BJ (cell line): ENCODE data around the gene IFIT1. TPM values are rescaled to one million over a fixed set of nuclear protein-coding genes. Genes with fewer than 3 reads are reported as not detected.

Source experiments
- CTCF ChIA-PET: fragments of 350-600 bp; formaldehyde crosslinking; extraction: SDS; loops from one replicate; lab custom pipeline; 2021; ENCODE audit warnings: antibody characterized with exemption, inconsistent platforms; lab: Yijun Ruan, JAX
- POLR2A ChIA-PET: fragments of 300-600 bp; sonication (Branson Sonifier 250); formaldehyde crosslinking; extraction: SDS; loops from one replicate; lab custom pipeline; 2021; ENCODE audit warnings: antibody characterized with exemption; lab: Charles Lee
- DNase-seq: peaks from one replicate; pipeline ENCODE4 v3.0.0-alpha.2; 2011; ENCODE audit warnings: low read depth
- H3K27me3 ChIP-seq: 2 replicates; pipeline ENCODE4 v1.6.0; 2011; ENCODE audit warnings: low read length; ENCODE audit not compliant: control insufficient read depth, insufficient read depth
- H3K36me3 ChIP-seq: 2 replicates; pipeline ENCODE4 v1.5.1; 2011; ENCODE audit warnings: low read length; ENCODE audit not compliant: control insufficient read depth, insufficient read depth
- H3K4me3 ChIP-seq: 2 replicates; pipeline ENCODE4 v1.5.1; 2011; ENCODE audit warnings: low read depth, mild to moderate bottlenecking, control low read depth, low read length
- CTCF ChIP-seq: IDR thresholded peaks from 2 replicates; pipeline ENCODE4 v1.5.1; 2011; ENCODE audit warnings: low read depth, mild to moderate bottlenecking, control low read depth, inconsistent platforms, low read length, moderate library complexity; ENCODE audit not compliant: insufficient read depth
- polyA plus RNA-seq: library from polyadenylated mRNA; depleted of rRNA; stranded (reverse); fragments of >200 nt; gene quantifications from 2 replicates; pipeline ENCODE4 v1.2.3, GENCODE V29; 2011; rRNA removed

Gene IFIT1
- polyA plus RNA-seq, 1 experiment, result 25.1 TPM

- CTCF ChIA-PET, result interaction anchor here (1.2 kb wide), 1 partner anchor 27 kb away, joined by 3 read pairs; no protein-coding TSS in a partner anchor
These were observed 58.5 kb downstream of the IFIT1 start for GRCh38 chr10:89450901-89451300.

GRCh38 chr10:89452193-89452592, 59.8 kb downstream of the IFIT1 start:
- no peaks in the 10 kb centered on the region for H3K36me3 ChIP-seq
- TF ChIP-seq CTCF, result no peak
- ChIA-PET CTCF (interaction anchor here (0.8 to 1.2 kb wide), 3 partner anchors 26 to 102 kb away, joined by 3 read pairs; no protein-coding TSS in a partner anchor), POLR2A (no interaction called here)
- no peak overlapping the region for H3K4me3 ChIP-seq
- no peaks in the 10 kb centered on the region for H3K27me3 ChIP-seq
- no peak for DNase-seq

More at GRCh38 chr10:89450901-89451300, 58.5 kb downstream of the IFIT1 start:
- no peak for TF ChIP-seq CTCF
- DNase-seq, result no peak
- H3K4me3 ChIP-seq, result no peak overlapping the region
- H3K27me3 ChIP-seq, result no peaks in the 10 kb centered on the region
- H3K36me3 ChIP-seq, result no peaks in the 10 kb centered on the region
- POLR2A ChIA-PET, result no interaction called here

- Histone ChIP-seq H3K36me3 (no peaks in the 10 kb centered on the region), H3K27me3 (no peaks in the 10 kb centered on the region), H3K4me3 (no peak overlapping the region)
- POLR2A ChIA-PET, result no interaction called here
- DNase-seq, result no peak
- CTCF ChIA-PET, result no interaction called here
- TF ChIP-seq CTCF, result no peak
These were observed 62.3 kb downstream of the IFIT1 start for GRCh38 chr10:89454561-89455347.

Other genes starting within 250 kb of the IFIT1 start
- 0.53 and 0.86 TPM in 2 replicates for gene CH25H, start 185.3 kb upstream of the IFIT1 start, polyA plus RNA-seq
- 80.3 and 145 TPM in 2 replicates for gene LIPA, start 140.8 kb upstream of the IFIT1 start, polyA plus RNA-seq
- gene IFIT2, start 90.6 kb upstream of the IFIT1 start, polyA plus RNA-seq, result 6.2 and 11.4 TPM in 2 replicates
- gene IFIT3, start 64.6 kb upstream of the IFIT1 start, polyA plus RNA-seq, result 18.7 and 25.8 TPM in 2 replicates
- not detected in 2 replicates for gene IFIT1B, start 14.6 kb upstream of the IFIT1 start, polyA plus RNA-seq
- gene IFIT5, start 21.9 kb downstream of the IFIT1 start, polyA plus RNA-seq, result 6.5 and 13.9 TPM in 2 replicates
- gene SLC16A12, start 143.0 kb downstream of the IFIT1 start, polyA plus RNA-seq, result 0.02 and 0.06 TPM in 2 replicates